Thyroid gland (tissue), 4 donors: ENCODE measurements around the gene RHBDD2.
"Not testable (repeated sequence)": the region's sequence is repeated elsewhere in the genome, so short reads cannot be mapped to it uniquely, and the experiment has no call there.

Experiments
- POLR2A ChIP-seq, 2 donors: fragments of 450-650 bp; IDR thresholded peaks; one replicate each; pipeline ENCODE4 v1.6.1; 2017; ENCODE audit warnings: antibody characterized with exemption in 2 of 2, mild to moderate bottlenecking in 2 of 2, moderate library complexity in 1 of 2
- TF ChIP-seq, protein P1 (sequence below), 6 experiments: fragments of 200-600 bp in 3 of 6; fragments of 450-650 bp in 3 of 6; sonication (generic) in 3 of 6; IDR thresholded peaks; one replicate each; pipeline ENCODE4 v1.5.1; 2016 to 2019; ENCODE audit warnings: antibody characterized with exemption in 6 of 6, mild to moderate bottlenecking in 2 of 6, inconsistent platforms in 1 of 6, moderate library complexity in 1 of 6

DNA sequence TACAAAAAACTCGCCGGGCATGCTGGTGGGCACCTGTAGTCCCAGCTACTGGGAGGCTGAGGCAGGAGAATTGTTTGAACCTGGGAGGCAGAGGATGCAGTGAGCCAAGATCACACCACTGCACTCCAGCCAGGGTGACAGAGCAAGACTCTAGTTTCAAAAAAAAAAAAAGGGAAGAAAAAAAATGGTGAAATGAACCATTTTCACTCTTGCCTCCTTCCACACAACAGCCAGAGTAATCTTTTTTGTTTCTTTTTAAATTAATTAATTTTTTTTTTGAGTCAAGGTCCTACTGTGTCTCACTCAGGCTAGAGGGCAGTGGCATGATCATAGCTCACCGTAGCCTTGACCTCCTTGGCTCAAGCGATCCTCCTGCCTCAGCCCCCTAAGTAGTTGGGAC, 14.6 kb upstream of the RHBDD2 start:
- TF ChIP-seq, protein P1, sequence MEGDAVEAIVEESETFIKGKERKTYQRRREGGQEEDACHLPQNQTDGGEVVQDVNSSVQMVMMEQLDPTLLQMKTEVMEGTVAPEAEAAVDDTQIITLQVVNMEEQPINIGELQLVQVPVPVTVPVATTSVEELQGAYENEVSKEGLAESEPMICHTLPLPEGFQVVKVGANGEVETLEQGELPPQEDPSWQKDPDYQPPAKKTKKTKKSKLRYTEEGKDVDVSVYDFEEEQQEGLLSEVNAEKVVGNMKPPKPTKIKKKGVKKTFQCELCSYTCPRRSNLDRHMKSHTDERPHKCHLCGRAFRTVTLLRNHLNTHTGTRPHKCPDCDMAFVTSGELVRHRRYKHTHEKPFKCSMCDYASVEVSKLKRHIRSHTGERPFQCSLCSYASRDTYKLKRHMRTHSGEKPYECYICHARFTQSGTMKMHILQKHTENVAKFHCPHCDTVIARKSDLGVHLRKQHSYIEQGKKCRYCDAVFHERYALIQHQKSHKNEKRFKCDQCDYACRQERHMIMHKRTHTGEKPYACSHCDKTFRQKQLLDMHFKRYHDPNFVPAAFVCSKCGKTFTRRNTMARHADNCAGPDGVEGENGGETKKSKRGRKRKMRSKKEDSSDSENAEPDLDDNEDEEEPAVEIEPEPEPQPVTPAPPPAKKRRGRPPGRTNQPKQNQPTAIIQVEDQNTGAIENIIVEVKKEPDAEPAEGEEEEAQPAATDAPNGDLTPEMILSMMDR (IDR thresholded peaks at IDR 0.05) = not testable (repeated sequence)
- TF ChIP-seq POLR2A (IDR thresholded peaks at IDR 0.05) = not testable (repeated sequence)
